HepG2 (cell line): ENCODE measurements around the gene ACRBP. TPM values are rescaled to one million over a fixed set of nuclear protein-coding genes. Genes with fewer than 3 reads are reported as not detected.

Source experiments
- ATAC-seq: fragments of 200-7000 bp; cut with Tn5 transposase; 3 replicates; pipeline ENCODE4 v1.9.1; 2020; ENCODE audit warnings: mild to moderate bottlenecking, moderate library complexity
- BruUV-seq: library from RNA; stranded (reverse); fragments of 400-500 nt; replicated peaks from 2 replicates; lab custom pipeline; 2021; lab: Mats Ljungman, UMichigan
- CTCF ChIA-PET: fragments of 300-600 bp; formaldehyde crosslinking; extraction: SDS; loops from one replicate; lab custom pipeline; 2021; ENCODE audit warnings: low total read pairs, inconsistent platforms, low intra/inter-chr PET ratio; lab: Yijun Ruan, JAX
- POLR2A ChIA-PET: fragments of 350-600 bp; sonication (Branson Sonifier 250); formaldehyde crosslinking; loops from one replicate; lab custom pipeline; 2020; ENCODE audit warnings: antibody characterized with exemption, inconsistent platforms; lab: Yijun Ruan, JAX
- DNase-seq: peaks from one replicate; pipeline ENCODE4 v3.0.0-alpha.2; 2015; ENCODE audit warnings: low spot score
- FAIRE-seq: peaks from 3 replicates; lab custom pipeline; 2011; peaks lifted over from hg19 to GRCh38; lab: Jason Lieb, UNC
- H2AFZ ChIP-seq: one replicate; pipeline ENCODE4 v1.6.1; 2011; ENCODE audit warnings: low read length, inconsistent platforms
- H3K27ac ChIP-seq: fragments of 300-600 bp; 3 replicates; pipeline ENCODE4 v1.8.0; 2011; ENCODE audit warnings: mixed run types, mild to moderate bottlenecking, mixed read lengths, low read length, inconsistent platforms; ENCODE audit not compliant: insufficient read depth; ENCODE audit errors: extremely low read length
- H3K27me3 ChIP-seq, 2 experiments: fragments of 200-600 bp in 1 of 2; 2 replicates in 1 of 2; 3 replicates in 1 of 2; pipeline versions ENCODE4 v1.6.0 to v1.8.0; 2011; ENCODE audit warnings: low read length in 2 of 2, mild to moderate bottlenecking in 2 of 2, moderate library complexity in 2 of 2, inconsistent platforms in 1 of 2; ENCODE audit not compliant: insufficient read depth in 2 of 2, control insufficient read depth in 1 of 2
- H3K36me3 ChIP-seq, 2 experiments: fragments of 200-600 bp in 1 of 2; replicated peaks in 1 of 2; 2 replicates in 1 of 2; 3 replicates in 1 of 2; pipeline versions ENCODE4 v1.5.1 to v1.8.0; 2011; ENCODE audit warnings: low read length in 2 of 2, inconsistent platforms in 1 of 2; ENCODE audit not compliant: insufficient read depth in 2 of 2, control insufficient read depth in 1 of 2
- H3K4me1 ChIP-seq: 2 replicates; pipeline ENCODE4 v1.5.1; 2012; ENCODE audit warnings: low read length, inconsistent platforms; ENCODE audit not compliant: insufficient read depth
- H3K4me2 ChIP-seq: 2 replicates; pipeline ENCODE4 v1.6.0; 2011; ENCODE audit warnings: low read depth, low read length, inconsistent platforms
- H3K4me3 ChIP-seq, 3 experiments: fragments of 200-600 bp in 1 of 3; sonication (generic), shearing (Covaris generic) in 1 of 3; replicated peaks in 1 of 3; 2 replicates each; pipeline ENCODE4 v1.5.1; 2011 to 2016; ENCODE audit warnings: low read length in 3 of 3, inconsistent platforms in 2 of 3, low read depth in 2 of 3, mild to moderate bottlenecking in 2 of 3, control low read depth in 1 of 3, mixed read lengths in 1 of 3; ENCODE audit not compliant: insufficient read depth in 1 of 3
- H3K79me2 ChIP-seq: one replicate; pipeline ENCODE4 v1.6.1; 2011; ENCODE audit warnings: low read length, inconsistent platforms; ENCODE audit not compliant: insufficient read depth
- H3K9ac ChIP-seq: 2 replicates; pipeline ENCODE4 v1.6.0; 2011; ENCODE audit warnings: mild to moderate bottlenecking, low read depth, low read length, inconsistent platforms; ENCODE audit not compliant: insufficient read depth
- H3K9me3 ChIP-seq: 2 replicates; pipeline ENCODE4 v1.5.1; 2012; ENCODE audit warnings: mild to moderate bottlenecking, low read length
- H4K20me1 ChIP-seq: 2 replicates; pipeline ENCODE4 v1.6.0; 2011; ENCODE audit warnings: inconsistent platforms, mild to moderate bottlenecking, low read length, moderate library complexity; ENCODE audit not compliant: insufficient read depth
- ZBTB8A ChIP-seq: sonication (generic); formaldehyde crosslinking; IDR thresholded peaks from 2 replicates; pipeline ENCODE4 v1.4.0; 2020; ENCODE audit warnings: mild to moderate bottlenecking, low read depth, missing genetic modification reagents, borderline replicate concordance
- ZFP90 ChIP-seq: sonication (generic); formaldehyde crosslinking; IDR thresholded peaks from 2 replicates; pipeline ENCODE4 v1.8.0; 2022; ENCODE audit warnings: missing genetic modification reagents, mild to moderate bottlenecking, inconsistent platforms, borderline replicate concordance
- ZNF326 ChIP-seq: sonication (generic); formaldehyde crosslinking; IDR thresholded peaks from 2 replicates; pipeline ENCODE4 v1.4.0; 2020; ENCODE audit warnings: missing genetic modification reagents, borderline replicate concordance
- ZNF33B ChIP-seq: sonication (generic); formaldehyde crosslinking; IDR thresholded peaks from 2 replicates; pipeline ENCODE4 v1.5.1; 2020; ENCODE audit warnings: mild to moderate bottlenecking, missing genetic modification reagents
- ZNF343 ChIP-seq: sonication (generic); formaldehyde crosslinking; IDR thresholded peaks from 2 replicates; pipeline ENCODE4 v1.4.0; 2020; ENCODE audit warnings: mild to moderate bottlenecking, missing genetic modification reagents
- WGBS: methylation state at CpG from one replicate; pipeline ENCODE4 v1.1.6; 2017; ENCODE audit warnings: low lambda C conversion rate; 5-methylcytosine and 5-hydroxymethylcytosine counted together
- in situ Hi-C: cut with HindIII; loops from 2 replicates; pipeline ENCODE4 v1.10.0; 2017; ENCODE audit warnings: low pct_unique_long_range_greater_than_20kb; ENCODE audit not compliant: extremely low pct_ligation_motif_present
- intact Hi-C: fragments of 100-400 bp; cut with micrococcal nuclease; formaldehyde crosslinking; loops from one replicate; pipeline ENCODE4 v1.10.0; 2022; ENCODE audit not compliant: unreplicated experiment
- polyA plus RNA-seq, 8 experiments: library from polyadenylated mRNA; depleted of rRNA in 3 of 8; stranded (reverse) in 7 of 8; unstranded in 1 of 8; fragments of >200 nt; fragmentation: Illumina TruSeq in 4 of 8; extraction: Trizol in 4 of 8; gene quantifications; 2 replicates each; pipeline versions ENCODE4 v1.2.1 to v1.2.3, GENCODE V29; 2011 to 2016; ENCODE audit warnings: low read depth in 4 of 8, missing spikeins in 1 of 8, mixed read lengths in 1 of 8; ENCODE audit not compliant: insufficient read depth in 1 of 8
- total RNA-seq, 5 experiments: library from RNA; depleted of rRNA; stranded (reverse); fragments of >200 nt; fragmentation: Illumina TruSeq; extraction: Trizol; gene quantifications; 2 replicates each; pipeline ENCODE4 v1.2.3, GENCODE V29; 2016; ENCODE audit warnings: low read depth in 1 of 5
- TF ChIP-seq, protein P1 (sequence below): IDR thresholded peaks from 2 replicates; pipeline ENCODE4 v1.6.1; 2016; ENCODE audit warnings: mild to moderate bottlenecking, missing biosample characterization, missing genetic modification reagents
- TF ChIP-seq, protein P2 (sequence below): sonication (generic); formaldehyde crosslinking; IDR thresholded peaks from 2 replicates; pipeline ENCODE4 v1.9.0; 2021; ENCODE audit warnings: missing genetic modification reagents, borderline replicate concordance
- TF ChIP-seq, protein P3 (sequence below): sonication (generic); formaldehyde crosslinking; IDR thresholded peaks from 2 replicates; pipeline ENCODE4 v1.8.1; 2023; ENCODE audit warnings: missing genetic modification reagents, inconsistent platforms, borderline replicate concordance
- TF ChIP-seq, protein P4 (sequence below), 2 experiments: sonication (generic) in 1 of 2; formaldehyde crosslinking in 1 of 2; IDR thresholded peaks; 2 replicates each; pipeline versions ENCODE4 v1.4.0 to v1.6.1; 2016 to 2020; ENCODE audit warnings: borderline replicate concordance in 1 of 2, low read depth in 1 of 2, mild to moderate bottlenecking in 1 of 2, missing genetic modification reagents in 1 of 2

ACRBP gene
- total and polyA plus RNA-seq, 2 of the 13 experiments (the other 11 are each of a cell fraction or from before 2014, with no cell fraction given): 0.46 TPM; not detected in 1

DNA sequence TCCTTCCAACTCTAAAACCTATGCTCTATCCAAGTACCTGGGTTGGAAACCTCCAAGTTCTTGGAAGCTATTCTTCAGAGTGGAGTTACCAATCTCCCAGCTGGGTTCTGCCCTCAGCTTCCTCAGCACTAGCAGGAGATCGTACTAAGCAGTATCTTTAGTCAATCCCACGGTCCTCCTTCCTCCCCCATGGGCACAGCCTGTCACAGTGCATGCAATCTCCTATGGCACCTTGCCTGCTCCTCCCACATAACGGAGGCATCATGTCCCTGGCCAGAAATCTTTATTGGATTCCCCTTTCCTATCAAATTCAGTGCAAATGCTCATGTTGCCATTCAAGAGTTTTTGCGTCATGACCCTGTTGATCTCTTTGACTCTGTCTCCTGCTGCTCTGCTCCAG, 6.1 kb downstream of the ACRBP start (continued):
- TF ChIP-seq, protein P1, sequence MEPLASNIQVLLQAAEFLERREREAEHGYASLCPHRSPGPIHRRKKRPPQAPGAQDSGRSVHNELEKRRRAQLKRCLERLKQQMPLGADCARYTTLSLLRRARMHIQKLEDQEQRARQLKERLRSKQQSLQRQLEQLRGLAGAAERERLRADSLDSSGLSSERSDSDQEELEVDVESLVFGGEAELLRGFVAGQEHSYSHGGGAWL: no peak
- TF ChIP-seq, protein P2, sequence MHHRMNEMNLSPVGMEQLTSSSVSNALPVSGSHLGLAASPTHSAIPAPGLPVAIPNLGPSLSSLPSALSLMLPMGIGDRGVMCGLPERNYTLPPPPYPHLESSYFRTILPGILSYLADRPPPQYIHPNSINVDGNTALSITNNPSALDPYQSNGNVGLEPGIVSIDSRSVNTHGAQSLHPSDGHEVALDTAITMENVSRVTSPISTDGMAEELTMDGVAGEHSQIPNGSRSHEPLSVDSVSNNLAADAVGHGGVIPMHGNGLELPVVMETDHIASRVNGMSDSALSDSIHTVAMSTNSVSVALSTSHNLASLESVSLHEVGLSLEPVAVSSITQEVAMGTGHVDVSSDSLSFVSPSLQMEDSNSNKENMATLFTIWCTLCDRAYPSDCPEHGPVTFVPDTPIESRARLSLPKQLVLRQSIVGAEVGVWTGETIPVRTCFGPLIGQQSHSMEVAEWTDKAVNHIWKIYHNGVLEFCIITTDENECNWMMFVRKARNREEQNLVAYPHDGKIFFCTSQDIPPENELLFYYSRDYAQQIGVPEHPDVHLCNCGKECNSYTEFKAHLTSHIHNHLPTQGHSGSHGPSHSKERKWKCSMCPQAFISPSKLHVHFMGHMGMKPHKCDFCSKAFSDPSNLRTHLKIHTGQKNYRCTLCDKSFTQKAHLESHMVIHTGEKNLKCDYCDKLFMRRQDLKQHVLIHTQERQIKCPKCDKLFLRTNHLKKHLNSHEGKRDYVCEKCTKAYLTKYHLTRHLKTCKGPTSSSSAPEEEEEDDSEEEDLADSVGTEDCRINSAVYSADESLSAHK: no peak
- TF ChIP-seq, protein P3, sequence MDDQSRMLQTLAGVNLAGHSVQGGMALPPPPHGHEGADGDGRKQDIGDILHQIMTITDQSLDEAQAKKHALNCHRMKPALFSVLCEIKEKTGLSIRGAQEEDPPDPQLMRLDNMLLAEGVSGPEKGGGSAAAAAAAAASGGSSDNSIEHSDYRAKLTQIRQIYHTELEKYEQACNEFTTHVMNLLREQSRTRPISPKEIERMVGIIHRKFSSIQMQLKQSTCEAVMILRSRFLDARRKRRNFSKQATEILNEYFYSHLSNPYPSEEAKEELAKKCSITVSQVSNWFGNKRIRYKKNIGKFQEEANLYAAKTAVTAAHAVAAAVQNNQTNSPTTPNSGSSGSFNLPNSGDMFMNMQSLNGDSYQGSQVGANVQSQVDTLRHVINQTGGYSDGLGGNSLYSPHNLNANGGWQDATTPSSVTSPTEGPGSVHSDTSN: no peak
- TF ChIP-seq ZFP90 (no peak), ZNF343 (CRISPR knock-in tag) (no peak)
- TF ChIP-seq, all 625 proteins: peak for 0

DNA sequence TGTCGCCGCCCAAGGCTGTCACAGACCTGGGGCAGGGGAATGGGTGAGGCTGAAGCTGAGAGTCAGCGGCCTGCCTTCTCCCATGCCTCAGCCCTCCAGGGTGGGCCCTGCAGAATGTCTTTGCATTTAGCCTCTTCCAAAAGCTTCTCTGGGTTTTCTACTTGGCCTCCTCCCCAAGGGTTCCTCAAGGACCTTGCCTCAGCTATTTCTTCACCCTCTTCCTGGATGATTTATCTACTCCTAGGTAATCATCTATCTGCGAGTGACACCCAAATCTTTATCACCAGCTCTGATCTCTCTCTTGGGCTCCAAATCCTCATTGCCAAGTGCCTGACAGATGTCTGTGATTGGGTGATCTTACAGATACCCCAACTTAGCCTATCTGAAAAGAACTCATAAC, 6.7 kb downstream of the ACRBP start:
- no peak overlapping the region for H3K9ac ChIP-seq
- H2AFZ ChIP-seq: no peak overlapping the region
- H3K79me2 ChIP-seq: no peaks in the 10 kb centered on the region
- H4K20me1 ChIP-seq: no peaks in the 10 kb centered on the region
- intact Hi-C loops (no loop called here), in situ Hi-C loops (no loop called here)
- no peaks in the 10 kb centered on the region for H3K36me3 ChIP-seq
- no peaks in the 10 kb centered on the region for H3K9me3 ChIP-seq
- DNase-seq (no peak), FAIRE-seq (no peak), ATAC-seq (no peak)
- peaks cover 8 to 37% of the 10 kb centered on the region in 2 experiments for H3K27me3 ChIP-seq
- no TSS peak for BruUV-seq
- H3K27ac ChIP-seq: no peak overlapping the region
- WGBS: 43% methylated on average over 4 of the region's 4 CpGs
- ChIA-PET POLR2A (no interaction called here), CTCF (no interaction called here)
- H3K4me2 ChIP-seq: no peak overlapping the region
- H3K4me1 ChIP-seq: peaks cover 41% of the 10 kb centered on the region
- H3K4me3 ChIP-seq: no peak overlapping the region
- TF ChIP-seq, protein P4, sequence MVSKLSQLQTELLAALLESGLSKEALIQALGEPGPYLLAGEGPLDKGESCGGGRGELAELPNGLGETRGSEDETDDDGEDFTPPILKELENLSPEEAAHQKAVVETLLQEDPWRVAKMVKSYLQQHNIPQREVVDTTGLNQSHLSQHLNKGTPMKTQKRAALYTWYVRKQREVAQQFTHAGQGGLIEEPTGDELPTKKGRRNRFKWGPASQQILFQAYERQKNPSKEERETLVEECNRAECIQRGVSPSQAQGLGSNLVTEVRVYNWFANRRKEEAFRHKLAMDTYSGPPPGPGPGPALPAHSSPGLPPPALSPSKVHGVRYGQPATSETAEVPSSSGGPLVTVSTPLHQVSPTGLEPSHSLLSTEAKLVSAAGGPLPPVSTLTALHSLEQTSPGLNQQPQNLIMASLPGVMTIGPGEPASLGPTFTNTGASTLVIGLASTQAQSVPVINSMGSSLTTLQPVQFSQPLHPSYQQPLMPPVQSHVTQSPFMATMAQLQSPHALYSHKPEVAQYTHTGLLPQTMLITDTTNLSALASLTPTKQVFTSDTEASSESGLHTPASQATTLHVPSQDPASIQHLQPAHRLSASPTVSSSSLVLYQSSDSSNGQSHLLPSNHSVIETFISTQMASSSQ (IDR thresholded peaks at IDR 0.05; ENCODE audit: low read depth): no peak
- TF ChIP-seq, protein P4 (CRISPR knock-in tag; IDR thresholded peaks at IDR 0.05; ENCODE audit: borderline replicate concordance): no peak
- no peak for TF ChIP-seq ZNF326 (CRISPR knock-in tag)
- no peak for TF ChIP-seq ZNF33B (CRISPR knock-in tag)
- TF ChIP-seq ZBTB8A (CRISPR knock-in tag): no peak
